Subcutaneous abdominal adipose tissue (tissue), 5 donors: Measurements from ENCODE around the gene MS4A6E.
"Not testable (repeated sequence)": the region's sequence is repeated elsewhere in the genome, so short reads cannot be mapped to it uniquely, and the experiment has no call there.

Experiments used
- H3K27ac ChIP-seq: one replicate; pipeline ENCODE4 v1.7.0; 2013; ENCODE audit warnings: low read depth, mild to moderate bottlenecking, inconsistent platforms, low read length, moderate library complexity
- H3K27me3 ChIP-seq, 5 donors: one replicate each; pipeline ENCODE4 v1.7.0; 2013; ENCODE audit warnings: low read length in 5 of 5, inconsistent platforms in 1 of 5; ENCODE audit not compliant: control insufficient read depth in 5 of 5, insufficient read depth in 4 of 5
- H3K36me3 ChIP-seq, 5 donors: one replicate each; pipeline ENCODE4 v1.7.0; 2013; ENCODE audit warnings: low read length in 5 of 5; ENCODE audit not compliant: control insufficient read depth in 5 of 5, insufficient read depth in 5 of 5
- H3K4me1 ChIP-seq, 5 donors: one replicate each; pipeline ENCODE4 v1.7.0; 2013; ENCODE audit warnings: low read length in 5 of 5, mild to moderate bottlenecking in 3 of 5, moderate library complexity in 1 of 5; ENCODE audit not compliant: control insufficient read depth in 5 of 5, insufficient read depth in 5 of 5
- H3K4me3 ChIP-seq, 5 donors: one replicate each; pipeline ENCODE4 v1.7.0; 2013; ENCODE audit warnings: low read length in 5 of 5, low read depth in 1 of 5
- H3K9ac ChIP-seq, 5 donors: one replicate each; pipeline ENCODE4 v1.7.0; 2013; ENCODE audit warnings: low read length in 5 of 5, mild to moderate bottlenecking in 4 of 5, moderate library complexity in 3 of 5
- H3K9me3 ChIP-seq, 5 donors: one replicate each; pipeline ENCODE4 v1.7.0; 2013; ENCODE audit warnings: low read length in 5 of 5; ENCODE audit not compliant: control insufficient read depth in 5 of 5
- donor health status: healthy.
- donor health status: healthy.
- donor health status: healthy.
- donor health status: healthy.
- donor health status: healthy.

Gene MS4A6E

GRCh38 chr11:60326955-60327354 lies at the start of gene MS4A6E:
Gene MS4A6E, plus strand, starts transcription at chr11:60327255. Its CDS starts 7,641 bp downstream, at chr11:60334896.
- no peaks in the 10 kb centered on the region for H3K27me3 ChIP-seq
- no peaks in the 10 kb centered on the region for H3K36me3 ChIP-seq
- no peak within 1 kb of the TSS for H3K27ac ChIP-seq
- H3K4me3 ChIP-seq, result no peak within 1 kb of the TSS
- H3K9ac ChIP-seq, result no peak within 1 kb of the TSS
- peaks cover 0 to 9% (median 8%) of the 10 kb centered on the region in 5 donors for H3K9me3 ChIP-seq
- no peaks in the 10 kb centered on the region for H3K4me1 ChIP-seq

GRCh38 chr11:60280412-60280811 lies 46.6 kb upstream of the MS4A6E start, which contains the start of gene MS4A4A:
Gene MS4A4A, plus strand, starts transcription at chr11:60280666. Its CDS starts 10 bp downstream, at chr11:60280676.
- Histone ChIP-seq H3K27ac (peak within 1 kb of the TSS; percentile 32), H3K4me3 (peak within 1 kb of the TSS; percentile 21 to 60 (median 54))

GRCh38 chr11:60281485-60281884 lies 45.6 kb upstream of the MS4A6E start:
- no peaks in the 10 kb centered on the region for H3K36me3 ChIP-seq
- peak overlapping the region; percentile 32 for H3K27ac ChIP-seq
- peaks cover 0 to 3% (median 0%) of the 10 kb centered on the region in 5 donors for H3K4me1 ChIP-seq
- H3K27me3 ChIP-seq, result no peaks in the 10 kb centered on the region
- H3K9me3 ChIP-seq, result no peaks in the 10 kb centered on the region
- H3K9ac ChIP-seq, result peak overlapping the region in 2 of 5 donors; percentile 1 to 45
- H3K4me3 ChIP-seq, result peak overlapping the region in 4 of 5 donors; percentile 36 to 60 (median 54)

More at GRCh38 chr11:60280412-60280811, 46.6 kb upstream of the MS4A6E start, which contains the start of gene MS4A4A:
- H3K27me3 ChIP-seq, result no peaks in the 10 kb centered on the region
- peak within 1 kb of the TSS in 2 of 5 donors; percentile 28 to 45 for H3K9ac ChIP-seq
- H3K9me3 ChIP-seq, result no peaks in the 10 kb centered on the region
- peaks cover 0 to 3% (median 0%) of the 10 kb centered on the region in 5 donors for H3K4me1 ChIP-seq
- H3K36me3 ChIP-seq, result no peaks in the 10 kb centered on the region

- Histone ChIP-seq H3K4me1 (peaks cover 0 to 3% (median 0%) of the 10 kb centered on the region in 5 donors), H3K4me3 (peak overlapping the region in 4 of 5 donors; percentile 15 to 60 (median 39)), H3K27me3 (no peaks in the 10 kb centered on the region), H3K9ac (no peak overlapping the region), H3K36me3 (no peaks in the 10 kb centered on the region), H3K27ac (peak overlapping the region; percentile 32), H3K9me3 (no peaks in the 10 kb centered on the region)
Observed at GRCh38 chr11:60282286-60282685, 44.8 kb upstream of the MS4A6E start.

- not testable (repeated sequence) for H3K4me1 ChIP-seq, H3K9ac ChIP-seq, H3K27ac ChIP-seq
Observed at GRCh38 chr11:60285411-60286126, 41.5 kb upstream of the MS4A6E start.

GRCh38 chr11:60288531-60288930 lies 38.5 kb upstream of the MS4A6E start:
- H3K36me3 ChIP-seq, result peaks cover 0 to 4% (median 0%) of the 10 kb centered on the region in 5 donors
- H3K9me3 ChIP-seq, result peaks cover 0 to 17% (median 7%) of the 10 kb centered on the region in 5 donors
- no peaks in the 10 kb centered on the region for H3K4me1 ChIP-seq
- no peak overlapping the region for H3K27ac ChIP-seq
- peaks cover 0 to 4% (median 0%) of the 10 kb centered on the region in 5 donors for H3K27me3 ChIP-seq
- H3K9ac ChIP-seq, result no peak overlapping the region
- H3K4me3 ChIP-seq, result peak overlapping the region in 1 of 5 donors; percentile 4

More at GRCh38 chr11:60285411-60286126, 41.5 kb upstream of the MS4A6E start:
- not testable (repeated sequence) for H3K4me3 ChIP-seq, H3K27me3 ChIP-seq, H3K36me3 ChIP-seq
- peaks cover 0 to 17% (median 7%) of the 10 kb centered on the region in 5 donors for H3K9me3 ChIP-seq

- Histone ChIP-seq H3K9ac (no peak overlapping the region), H3K36me3 (peaks cover 0 to 4% (median 0%) of the 10 kb centered on the region in 5 donors)
Observed at GRCh38 chr11:60292145-60292544, 34.9 kb upstream of the MS4A6E start.

GRCh38 chr11:60301178-60301577 lies 25.9 kb upstream of the MS4A6E start:
- Histone ChIP-seq H3K4me1 (no peaks in the 10 kb centered on the region), H3K36me3 (peaks cover 0 to 3% (median 0%) of the 10 kb centered on the region in 5 donors), H3K9me3 (no peaks in the 10 kb centered on the region), H3K9ac (no peak overlapping the region), H3K27ac (no peak overlapping the region), H3K27me3 (no peaks in the 10 kb centered on the region), H3K4me3 (no peak overlapping the region)

More at GRCh38 chr11:60292145-60292544, 34.9 kb upstream of the MS4A6E start:
- H3K4me3 ChIP-seq, result no peak overlapping the region
- peaks cover 0 to 4% (median 0%) of the 10 kb centered on the region in 5 donors for H3K27me3 ChIP-seq
- H3K9me3 ChIP-seq, result peaks cover 0 to 17% (median 7%) of the 10 kb centered on the region in 5 donors
- no peaks in the 10 kb centered on the region for H3K4me1 ChIP-seq
- no peak overlapping the region for H3K27ac ChIP-seq

- not testable (repeated sequence) for H3K4me3 ChIP-seq, H3K27me3 ChIP-seq, H3K36me3 ChIP-seq, H3K9me3 ChIP-seq, H3K4me1 ChIP-seq, H3K9ac ChIP-seq, H3K27ac ChIP-seq
Observed at GRCh38 chr11:60301884-60302283, 25.2 kb upstream of the MS4A6E start.

- H3K4me1 ChIP-seq, result no peaks in the 10 kb centered on the region
- H3K9ac ChIP-seq, result no peak overlapping the region
- H3K27me3 ChIP-seq, result no peaks in the 10 kb centered on the region
- no peak overlapping the region for H3K27ac ChIP-seq
- no peak overlapping the region for H3K4me3 ChIP-seq
- H3K36me3 ChIP-seq, result peaks cover 0 to 3% (median 0%) of the 10 kb centered on the region in 5 donors
- no peaks in the 10 kb centered on the region for H3K9me3 ChIP-seq
Observed at GRCh38 chr11:60303661-60304060, 23.4 kb upstream of the MS4A6E start.
